HTR-8/SVneo (cell line): ENCODE results near the gene SCN10A.
A peak's percentile ranks its signal among the peaks of the same experiment; 100 is the strongest.

Experiments used
- DNase-seq: peaks from one replicate; pipeline ENCODE4 v3.0.0; 2011; ENCODE audit warnings: low spot score, mixed read lengths; ENCODE audit not compliant: insufficient read length
- FAIRE-seq: peaks from 2 replicates; lab custom pipeline; 2011; peaks lifted over from hg19 to GRCh38; lab: Jason Lieb, UNC

The SCN10A gene

GRCh38 chr3:38792983-38793382 is 23.0 kb downstream of the SCN10A start:
- FAIRE-seq (no peak), DNase-seq (no peak)

GRCh38 chr3:38782148-38782547 is 33.9 kb downstream of the SCN10A start:
- no peak for FAIRE-seq
- no peak for DNase-seq

- DNase-seq (no peak), FAIRE-seq (no peak)
Observed at GRCh38 chr3:38773528-38773927, 42.5 kb downstream of the SCN10A start.

GRCh38 chr3:38763569-38763968 is 52.4 kb downstream of the SCN10A start:
- no peak for DNase-seq
- FAIRE-seq: no peak

- DNase-seq (no peak), FAIRE-seq (no peak)
Observed at GRCh38 chr3:38758557-38758956, 57.5 kb downstream of the SCN10A start.

- DNase-seq (no peak), FAIRE-seq (no peak)
Observed at GRCh38 chr3:38757721-38758120, 58.3 kb downstream of the SCN10A start.

GRCh38 chr3:38756892-38757291 is 59.1 kb downstream of the SCN10A start:
- DNase-seq (no peak), FAIRE-seq (no peak)

GRCh38 chr3:38755130-38755529 is 60.9 kb downstream of the SCN10A start:
- FAIRE-seq (no peak), DNase-seq (no peak)

- FAIRE-seq (no peak), DNase-seq (no peak)
Observed at GRCh38 chr3:38746641-38747040, 69.4 kb downstream of the SCN10A start.

GRCh38 chr3:38743043-38743442 is 73.0 kb downstream of the SCN10A start:
- no peak for FAIRE-seq
- DNase-seq: no peak

GRCh38 chr3:38742550-38742949 is 73.5 kb downstream of the SCN10A start:
- no peak for FAIRE-seq

GRCh38 chr3:38740537-38740936 is 75.5 kb downstream of the SCN10A start:
- FAIRE-seq: no peak
- no peak for DNase-seq

More at GRCh38 chr3:38742550-38742949, 73.5 kb downstream of the SCN10A start:
- no peak for DNase-seq

GRCh38 chr3:38739931-38740330 is 76.1 kb downstream of the SCN10A start:
- FAIRE-seq (no peak), DNase-seq (no peak)

GRCh38 chr3:38739396-38739689 is 76.7 kb downstream of the SCN10A start:
- DNase-seq (no peak), FAIRE-seq (no peak)

- FAIRE-seq: no peak
Observed at GRCh38 chr3:38738630-38739395, 77.2 kb downstream of the SCN10A start.

GRCh38 chr3:38731522-38731921 is 84.5 kb downstream of the SCN10A start:
- DNase-seq (no peak), FAIRE-seq (no peak)

More at GRCh38 chr3:38738630-38739395, 77.2 kb downstream of the SCN10A start:
- peak; percentile 55 for DNase-seq

- FAIRE-seq (no peak), DNase-seq (peak; percentile 15)
Observed at GRCh38 chr3:38730281-38730680, 85.7 kb downstream of the SCN10A start.

- FAIRE-seq (no peak), DNase-seq (no peak)
Observed at GRCh38 chr3:38728008-38728407, 88.0 kb downstream of the SCN10A start.

GRCh38 chr3:38726751-38727150 is 89.3 kb downstream of the SCN10A start:
- FAIRE-seq (no peak), DNase-seq (no peak)

- FAIRE-seq (no peak), DNase-seq (no peak)
Observed at GRCh38 chr3:38725726-38726419, 90.1 kb downstream of the SCN10A start.

GRCh38 chr3:38724392-38724736 is 91.7 kb downstream of the SCN10A start:
- no peak for DNase-seq
- FAIRE-seq: no peak
